Measurements from ENCODE around the gene MRPL10.

GRCh38 chr17:47877368-47878034, 46.2 kb upstream of the MRPL10 start:
- no peak for TF ChIP-seq CTCF (IDR thresholded peaks at IDR 0.05)
- TF ChIP-seq POLR2A (IDR thresholded peaks at IDR 0.05), result no peak

Measured in heart left ventricle (tissue), 13 donors.